ENCODE data around the gene BAG1.

The BAG1 gene

GRCh38 chr9:33290247-33291030, 25.9 kb upstream of the BAG1 start, which contains the start of gene NFX1:
TSS of gene NFX1 (plus strand) at chr9:33290516. CDS start at chr9:33290573, 57 bp downstream.
- TF ChIP-seq ZNF274 (IDR thresholded peaks at IDR 0.05; ENCODE audit: low read depth, low read length), result no peak
- H3K4me3 ChIP-seq (ENCODE audit: low read length), result peak within 1 kb of the TSS; percentile 75

DNA sequence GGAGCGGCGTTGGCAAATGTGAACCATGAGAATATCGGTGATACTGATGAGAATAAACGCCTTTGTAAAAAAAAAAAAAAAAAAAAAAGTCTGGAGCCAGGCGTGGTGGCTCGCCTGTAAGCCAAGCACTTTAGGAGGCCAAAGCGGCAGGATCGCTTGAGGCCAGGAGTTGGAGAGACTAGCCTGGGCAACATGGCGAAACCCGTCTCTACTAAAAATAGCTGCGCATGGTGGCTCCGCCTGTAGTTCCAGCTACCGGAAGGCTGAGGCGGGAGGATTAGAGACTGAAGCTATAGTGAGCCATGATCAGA, 25.4 kb upstream of the BAG1 start:
- peak overlapping the region; percentile 75 for H3K4me3 ChIP-seq (ENCODE audit: low read length)
- TF ChIP-seq ZNF274 (IDR thresholded peaks at IDR 0.05; ENCODE audit: low read depth, low read length), result no peak

DNA sequence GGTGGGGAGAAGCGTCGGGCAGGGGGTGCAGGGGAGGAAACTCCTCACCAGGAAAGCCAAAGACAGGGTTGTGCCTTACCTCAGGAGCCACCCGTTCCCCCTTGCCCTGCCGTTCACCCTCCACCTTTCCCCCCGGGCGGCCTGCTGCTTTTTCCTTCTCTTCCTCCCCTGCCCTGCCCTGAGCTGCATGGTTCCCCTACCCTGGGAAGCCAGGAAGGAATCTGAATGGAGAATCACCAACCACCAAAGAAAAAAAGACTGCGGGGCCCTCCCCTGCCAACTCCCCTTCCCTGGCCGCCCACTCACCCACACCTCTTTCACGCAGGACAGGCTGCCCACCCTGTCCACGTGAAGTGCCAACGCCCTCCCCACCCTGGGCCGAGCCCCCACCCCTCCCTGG, 25.0 kb upstream of the BAG1 start:
- no peak for TF ChIP-seq ZNF274 (IDR thresholded peaks at IDR 0.05; ENCODE audit: low read depth, low read length)

DNA sequence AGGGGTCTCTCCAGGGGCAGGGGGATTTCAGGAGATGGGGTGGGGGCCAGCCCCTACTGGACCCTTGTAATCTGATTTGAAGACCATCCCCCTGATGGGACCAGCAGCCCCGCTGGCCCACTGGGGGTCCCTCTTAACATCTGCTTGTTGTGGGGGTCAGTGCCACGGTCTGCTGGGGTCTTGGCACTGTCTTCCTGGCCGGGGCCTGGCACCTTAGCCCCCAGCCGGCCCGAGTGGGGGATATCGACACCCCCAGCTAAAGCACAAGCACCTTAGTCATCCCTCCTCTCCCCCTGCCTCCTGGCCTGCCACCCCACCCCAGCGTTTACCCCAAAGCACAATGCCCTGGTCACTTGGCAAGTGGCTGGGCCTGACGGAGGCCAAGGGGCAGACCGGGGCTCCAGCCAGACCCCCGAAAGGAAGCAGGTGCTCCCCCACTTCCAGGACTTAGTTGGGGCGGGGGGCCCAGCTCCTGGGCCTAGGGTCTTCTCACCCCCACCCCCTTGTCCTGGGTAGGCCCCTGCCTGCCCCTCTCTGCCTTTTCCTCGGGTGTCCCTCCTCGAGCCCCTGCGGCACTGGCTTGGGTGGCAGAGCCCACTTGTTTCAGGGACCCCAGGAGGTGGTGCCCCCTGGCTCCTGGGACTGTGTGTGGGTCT, 24.4 kb upstream of the BAG1 start:
- no peak for TF ChIP-seq ZNF274 (IDR thresholded peaks at IDR 0.05; ENCODE audit: low read depth, low read length)
- H3K4me3 ChIP-seq (ENCODE audit: low read length), result no peak overlapping the region; the same call in 1 of the 2 replicates

More for the DNA sequence above, 25.0 kb upstream of the BAG1 start:
- peak overlapping the region; percentile 75 for H3K4me3 ChIP-seq (ENCODE audit: low read length)

- no peak overlapping the region for H3K4me3 ChIP-seq (ENCODE audit: low read length)
- no peak for TF ChIP-seq ZNF274 (IDR thresholded peaks at IDR 0.05; ENCODE audit: low read depth, low read length)
Measured at GRCh38 chr9:33288235-33288634, 23.7 kb upstream of the BAG1 start.

- no peak for TF ChIP-seq ZNF274 (IDR thresholded peaks at IDR 0.05; ENCODE audit: low read depth, low read length)
- H3K4me3 ChIP-seq (ENCODE audit: low read length), result no peak overlapping the region
Measured at GRCh38 chr9:33287087-33287490, 22.6 kb upstream of the BAG1 start.

GRCh38 chr9:33285502-33285901, 21.0 kb upstream of the BAG1 start:
- H3K4me3 ChIP-seq (ENCODE audit: low read length), result no peak overlapping the region
- TF ChIP-seq ZNF274 (IDR thresholded peaks at IDR 0.05; ENCODE audit: low read depth, low read length), result no peak

DNA sequence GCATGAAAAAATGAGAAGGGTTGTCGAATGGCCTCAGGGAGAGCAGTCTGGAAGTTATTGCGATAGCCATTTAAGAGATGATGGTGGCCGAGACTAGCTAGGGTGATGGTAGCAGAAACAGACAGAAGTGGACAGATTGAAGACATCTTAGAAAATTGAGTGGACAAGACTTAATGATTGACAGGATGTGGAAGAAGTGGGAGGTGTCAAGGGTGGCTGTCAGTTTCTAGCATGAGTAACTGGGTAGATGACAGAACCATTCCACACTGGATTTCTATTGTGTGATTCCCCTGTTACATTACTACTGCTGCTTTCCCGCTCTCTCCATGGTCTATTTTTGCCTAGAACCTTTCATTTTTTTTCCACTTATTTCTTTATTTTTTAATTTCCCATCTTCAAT, 13.0 kb upstream of the BAG1 start:
- TF ChIP-seq ZNF274 (IDR thresholded peaks at IDR 0.05; ENCODE audit: low read depth, low read length), result no peak
- H3K4me3 ChIP-seq (ENCODE audit: low read length), result no peak overlapping the region

DNA sequence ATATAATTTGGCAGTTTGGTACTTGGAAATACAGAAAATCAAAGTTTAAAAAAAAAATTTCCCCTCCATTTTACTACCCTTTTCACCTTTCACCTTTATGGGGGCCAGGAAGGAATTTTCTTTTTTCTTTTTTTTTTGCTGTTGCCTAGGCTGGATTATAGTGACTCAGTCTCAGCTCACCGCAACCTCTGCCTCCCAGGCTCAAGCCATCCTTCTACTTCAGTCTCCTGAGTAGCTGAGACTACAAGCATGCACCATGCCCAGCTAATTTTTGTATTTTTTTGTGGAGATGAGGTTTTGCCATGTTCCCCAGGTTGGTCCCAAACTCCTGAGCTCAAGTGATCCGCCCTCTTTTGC, 9.4 kb upstream of the BAG1 start:
- no peak overlapping the region for H3K4me3 ChIP-seq (ENCODE audit: low read length)
- TF ChIP-seq ZNF274 (IDR thresholded peaks at IDR 0.05; ENCODE audit: low read depth, low read length), result no peak

GRCh38 chr9:33273266-33273971, 8.9 kb upstream of the BAG1 start:
- TF ChIP-seq ZNF274 (IDR thresholded peaks at IDR 0.05; ENCODE audit: low read depth, low read length), result no peak

GRCh38 chr9:33272061-33272460, 7.6 kb upstream of the BAG1 start:
- H3K4me3 ChIP-seq (ENCODE audit: low read length), result no peak overlapping the region
- TF ChIP-seq ZNF274 (IDR thresholded peaks at IDR 0.05; ENCODE audit: low read depth, low read length), result no peak

More at GRCh38 chr9:33273266-33273971, 8.9 kb upstream of the BAG1 start:
- no peak overlapping the region for H3K4me3 ChIP-seq (ENCODE audit: low read length)

DNA sequence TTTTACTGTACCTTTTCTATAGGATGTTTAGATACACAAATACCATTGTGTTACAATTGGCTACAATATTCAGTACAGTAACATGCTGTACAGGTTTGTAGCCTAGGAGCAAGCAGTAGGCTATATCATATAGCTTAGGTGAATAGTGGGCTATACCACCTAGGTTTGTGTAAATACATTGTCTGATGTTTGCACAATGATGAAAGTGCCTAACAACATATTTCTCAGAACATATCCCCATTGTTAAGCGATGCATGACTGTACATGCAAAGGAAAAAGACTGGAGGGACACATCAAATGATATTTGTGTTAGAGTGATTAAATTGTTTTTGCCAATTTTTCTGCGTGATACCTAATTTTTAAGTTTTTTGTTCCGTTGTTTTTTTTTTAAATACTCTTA, 5.6 kb upstream of the BAG1 start:
- TF ChIP-seq ZNF274 (IDR thresholded peaks at IDR 0.05; ENCODE audit: low read depth, low read length), result no peak
- no peak overlapping the region for H3K4me3 ChIP-seq (ENCODE audit: low read length)

DNA sequence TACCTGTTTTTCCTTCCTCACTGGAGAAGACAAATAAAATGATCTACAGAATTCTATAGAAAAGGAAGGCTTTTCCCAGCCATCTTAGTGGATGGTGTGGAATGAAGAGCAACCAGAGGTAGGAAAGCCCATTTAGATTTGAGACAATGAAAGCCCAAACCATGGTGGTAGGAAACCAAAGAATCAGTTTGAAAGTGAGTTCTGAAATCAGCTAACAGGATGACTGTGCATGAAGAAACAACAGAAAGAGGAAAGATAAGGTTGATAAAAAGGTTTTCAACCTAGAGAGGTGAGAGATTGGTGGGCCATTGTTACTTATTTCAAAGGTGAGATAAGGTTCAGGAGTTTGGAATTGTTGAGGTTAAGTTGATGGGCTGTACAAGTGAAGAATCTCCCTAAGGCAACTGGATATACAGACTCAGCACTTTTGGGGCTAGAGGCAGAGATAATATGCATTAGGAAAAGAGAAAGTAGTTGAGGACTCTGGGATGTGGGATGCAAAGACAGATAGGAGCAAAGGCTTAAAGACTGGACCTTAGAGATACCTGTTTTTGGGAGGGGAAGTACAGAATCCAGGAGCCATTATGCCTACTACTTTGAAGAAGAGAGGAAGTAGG, 2.8 kb upstream of the BAG1 start:
- H3K4me3 ChIP-seq (ENCODE audit: low read length), result no peak overlapping the region
- TF ChIP-seq ZNF274 (IDR thresholded peaks at IDR 0.05; ENCODE audit: low read depth, low read length), result no peak

DNA sequence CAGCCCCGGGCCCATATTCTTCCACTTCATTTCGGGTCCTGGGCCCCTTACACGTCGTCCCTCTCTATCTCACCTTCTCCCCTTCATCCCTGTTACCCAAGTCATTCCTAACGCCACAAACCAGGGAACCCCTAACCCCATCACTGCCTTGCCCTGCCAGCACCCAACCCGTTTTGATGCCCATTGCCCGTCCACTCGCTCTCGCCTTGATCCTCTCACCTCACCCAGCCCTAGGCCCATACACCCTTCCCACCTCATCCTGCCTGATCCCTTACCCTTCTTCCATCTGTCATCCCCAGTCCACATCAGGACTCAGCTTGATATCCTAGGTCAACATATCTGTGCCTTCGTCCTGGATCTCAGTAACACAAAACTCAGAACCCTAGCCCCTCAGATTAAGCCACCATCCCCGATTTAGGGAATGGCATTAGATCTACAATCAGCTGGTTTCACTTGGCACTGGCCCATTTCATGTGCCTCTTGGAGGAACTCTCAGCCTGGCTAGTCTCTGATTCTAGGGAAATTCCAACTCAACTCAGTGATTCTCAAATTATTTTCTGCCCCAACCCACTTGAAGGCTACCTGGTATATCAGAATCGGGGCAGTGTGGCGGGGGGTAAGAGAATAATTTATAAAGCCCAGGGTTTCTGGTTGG, 830 bp upstream of the BAG1 start:
- no peak for TF ChIP-seq ZNF274 (IDR thresholded peaks at IDR 0.05; ENCODE audit: low read depth, low read length)
- peak overlapping the region; percentile 97 for H3K4me3 ChIP-seq (ENCODE audit: low read length)
